Measurements from ENCODE around the gene SOX10.

DNA sequence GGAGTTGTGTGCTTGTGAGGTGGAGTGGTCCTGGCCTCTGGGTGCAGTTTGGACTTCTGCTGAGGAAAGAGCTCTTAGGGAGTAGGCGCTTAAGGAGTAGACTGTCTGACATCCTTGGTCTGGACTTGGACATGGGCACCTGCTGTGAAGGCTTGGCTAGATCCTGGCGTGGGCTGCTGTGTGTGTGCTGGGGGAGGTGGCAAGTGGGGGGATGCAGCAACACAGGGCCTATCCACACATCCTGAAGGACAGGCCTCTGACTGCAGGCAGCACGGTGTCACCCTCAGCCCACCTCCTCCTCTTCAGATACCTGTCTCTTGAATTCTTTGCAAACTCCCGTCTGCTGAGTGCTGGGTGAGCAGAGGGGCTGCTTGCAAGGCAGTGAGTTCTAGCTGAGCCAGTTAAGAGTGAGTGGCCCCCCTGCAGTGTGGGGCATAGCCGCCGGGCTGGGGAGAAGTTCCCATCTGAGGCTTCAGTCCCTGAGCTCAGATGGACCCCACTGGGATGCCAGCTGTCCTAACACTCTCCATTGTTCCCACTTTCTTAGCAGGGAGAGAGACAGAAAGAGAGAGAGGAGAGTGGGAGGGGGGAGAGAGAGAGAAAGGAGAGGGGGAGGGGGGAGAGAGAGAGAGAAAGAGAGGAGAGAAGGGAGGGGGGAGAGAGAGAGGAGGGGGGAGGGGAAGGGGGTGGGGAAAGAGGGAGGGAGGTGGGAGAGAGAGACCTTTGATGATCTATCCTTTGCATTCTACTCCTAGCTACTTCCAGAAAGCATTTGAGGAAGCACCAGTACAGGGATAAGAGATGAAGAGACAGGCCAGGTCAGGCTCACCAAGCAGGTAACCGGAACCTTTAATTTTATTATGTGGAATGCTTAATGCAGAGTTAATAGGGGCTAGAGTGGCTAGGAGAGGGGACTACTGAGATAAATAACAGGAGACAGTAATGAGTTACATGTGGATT is 12.6 kb downstream of the SOX10 start:
- TF ChIP-seq, protein P1, sequence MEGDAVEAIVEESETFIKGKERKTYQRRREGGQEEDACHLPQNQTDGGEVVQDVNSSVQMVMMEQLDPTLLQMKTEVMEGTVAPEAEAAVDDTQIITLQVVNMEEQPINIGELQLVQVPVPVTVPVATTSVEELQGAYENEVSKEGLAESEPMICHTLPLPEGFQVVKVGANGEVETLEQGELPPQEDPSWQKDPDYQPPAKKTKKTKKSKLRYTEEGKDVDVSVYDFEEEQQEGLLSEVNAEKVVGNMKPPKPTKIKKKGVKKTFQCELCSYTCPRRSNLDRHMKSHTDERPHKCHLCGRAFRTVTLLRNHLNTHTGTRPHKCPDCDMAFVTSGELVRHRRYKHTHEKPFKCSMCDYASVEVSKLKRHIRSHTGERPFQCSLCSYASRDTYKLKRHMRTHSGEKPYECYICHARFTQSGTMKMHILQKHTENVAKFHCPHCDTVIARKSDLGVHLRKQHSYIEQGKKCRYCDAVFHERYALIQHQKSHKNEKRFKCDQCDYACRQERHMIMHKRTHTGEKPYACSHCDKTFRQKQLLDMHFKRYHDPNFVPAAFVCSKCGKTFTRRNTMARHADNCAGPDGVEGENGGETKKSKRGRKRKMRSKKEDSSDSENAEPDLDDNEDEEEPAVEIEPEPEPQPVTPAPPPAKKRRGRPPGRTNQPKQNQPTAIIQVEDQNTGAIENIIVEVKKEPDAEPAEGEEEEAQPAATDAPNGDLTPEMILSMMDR (IDR thresholded peaks at IDR 0.05; ENCODE audit: poor library complexity, severe bottlenecking): no peak
- TF ChIP-seq SMC3 (conservative IDR thresholded peaks at IDR 0.05; ENCODE audit: poor library complexity): no peak
- TF ChIP-seq EZH2 (IDR thresholded peaks at IDR 0.05; ENCODE audit: borderline replicate concordance, insufficient read depth, low read length, poor library complexity, severe bottlenecking): no peak
- TF ChIP-seq POLR2AphosphoS5 (IDR thresholded peaks at IDR 0.05): no peak

Measured in neural cell (in vitro differentiated cells).